Fibroblast of the aortic adventitia (primary cell): Measurements from ENCODE around the gene SACM1L. TPM values are rescaled to one million over a fixed set of nuclear protein-coding genes. Genes with fewer than 3 reads are reported as not detected.

Experiments
- DNase-seq: peaks from one replicate; pipeline ENCODE4 v3.0.0-alpha.2; 2010; ENCODE audit warnings: low read depth
- H3K4me3 ChIP-seq: 2 replicates; pipeline ENCODE4 v1.5.1; 2011; ENCODE audit warnings: low read depth, mild to moderate bottlenecking, control low read depth, low read length, moderate library complexity
- small RNA-seq: library from RNA; depleted of rRNA; stranded (forward); fragments of <200 nt; gene quantifications from one replicate; pipeline ENCODE3, GENCODE V24; 2012
- total RNA-seq: library from RNA; depleted of rRNA; stranded (reverse); fragments of >200 nt; gene quantifications from 2 replicates; pipeline ENCODE4 v1.2.3, GENCODE V29; 2012; ENCODE audit warnings: low replicate concordance
- TF ChIP-seq, protein P1 (sequence below): IDR thresholded peaks from 2 replicates; pipeline ENCODE4 v1.5.1; 2011; ENCODE audit warnings: mild to moderate bottlenecking, low read length, control low read depth, inconsistent platforms; ENCODE audit not compliant: insufficient read depth

Gene SACM1L
- total RNA-seq, 1 donor, result 30.7 TPM

DNA sequence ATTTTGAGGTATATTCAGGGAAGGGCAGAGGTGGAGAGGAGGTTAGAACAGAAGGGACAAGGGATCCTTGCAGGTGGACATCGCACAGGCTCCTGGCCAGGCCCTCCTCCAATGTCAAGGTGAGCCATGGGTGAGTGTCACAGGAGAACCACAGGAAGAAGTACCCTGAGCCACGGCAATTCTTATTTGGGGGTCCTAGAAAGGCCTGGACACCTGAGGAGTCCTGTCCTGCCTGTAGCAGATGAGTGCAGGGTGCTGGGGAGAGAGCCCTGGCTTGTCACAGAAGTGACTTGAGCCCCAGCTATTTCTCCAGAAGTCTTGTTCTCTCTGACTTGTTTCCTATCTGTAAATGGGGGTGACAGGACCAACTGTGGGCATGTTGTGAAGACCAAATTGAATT, 102.8 kb downstream of the SACM1L start:
- TF ChIP-seq, protein P1, sequence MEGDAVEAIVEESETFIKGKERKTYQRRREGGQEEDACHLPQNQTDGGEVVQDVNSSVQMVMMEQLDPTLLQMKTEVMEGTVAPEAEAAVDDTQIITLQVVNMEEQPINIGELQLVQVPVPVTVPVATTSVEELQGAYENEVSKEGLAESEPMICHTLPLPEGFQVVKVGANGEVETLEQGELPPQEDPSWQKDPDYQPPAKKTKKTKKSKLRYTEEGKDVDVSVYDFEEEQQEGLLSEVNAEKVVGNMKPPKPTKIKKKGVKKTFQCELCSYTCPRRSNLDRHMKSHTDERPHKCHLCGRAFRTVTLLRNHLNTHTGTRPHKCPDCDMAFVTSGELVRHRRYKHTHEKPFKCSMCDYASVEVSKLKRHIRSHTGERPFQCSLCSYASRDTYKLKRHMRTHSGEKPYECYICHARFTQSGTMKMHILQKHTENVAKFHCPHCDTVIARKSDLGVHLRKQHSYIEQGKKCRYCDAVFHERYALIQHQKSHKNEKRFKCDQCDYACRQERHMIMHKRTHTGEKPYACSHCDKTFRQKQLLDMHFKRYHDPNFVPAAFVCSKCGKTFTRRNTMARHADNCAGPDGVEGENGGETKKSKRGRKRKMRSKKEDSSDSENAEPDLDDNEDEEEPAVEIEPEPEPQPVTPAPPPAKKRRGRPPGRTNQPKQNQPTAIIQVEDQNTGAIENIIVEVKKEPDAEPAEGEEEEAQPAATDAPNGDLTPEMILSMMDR, result no peak

DNA sequence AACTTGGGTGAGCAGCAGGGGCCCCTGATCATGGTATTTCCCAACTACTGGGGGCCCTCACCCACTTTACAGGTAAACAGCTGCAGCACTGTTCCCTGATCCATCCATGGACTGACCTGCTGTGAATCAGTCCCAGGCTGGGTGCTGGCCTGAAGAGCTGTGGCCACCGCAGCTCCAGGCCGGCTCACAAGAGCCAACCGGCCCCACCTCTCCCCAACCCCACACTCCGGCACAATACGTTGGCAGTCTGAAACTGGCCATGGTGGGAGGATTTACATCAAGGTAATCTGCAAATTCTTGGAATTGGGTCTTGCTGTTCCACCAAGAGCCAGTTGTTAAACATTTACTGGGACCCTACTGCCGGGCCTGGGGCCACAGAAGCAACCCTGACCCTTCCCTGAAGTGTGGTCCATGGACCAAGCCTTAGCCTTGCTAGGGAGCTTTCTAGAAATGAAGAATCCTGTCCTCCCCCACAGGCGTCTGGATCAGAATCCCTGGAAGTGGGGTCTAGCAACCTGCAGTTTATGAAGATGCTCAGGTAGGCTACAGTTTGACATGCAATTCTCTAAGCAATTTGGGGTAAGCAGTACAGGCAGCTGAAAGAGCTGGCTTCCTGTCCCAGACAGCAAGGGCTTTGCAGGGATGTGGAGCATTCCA, 103.4 kb downstream of the SACM1L start:
- H3K4me3 ChIP-seq, result no peak overlapping the region
- DNase-seq, result no peak
- TF ChIP-seq, protein P1, result no peak

More for the DNA sequence above, 102.8 kb downstream of the SACM1L start:
- DNase-seq, result no peak
- no peak overlapping the region for H3K4me3 ChIP-seq

DNA sequence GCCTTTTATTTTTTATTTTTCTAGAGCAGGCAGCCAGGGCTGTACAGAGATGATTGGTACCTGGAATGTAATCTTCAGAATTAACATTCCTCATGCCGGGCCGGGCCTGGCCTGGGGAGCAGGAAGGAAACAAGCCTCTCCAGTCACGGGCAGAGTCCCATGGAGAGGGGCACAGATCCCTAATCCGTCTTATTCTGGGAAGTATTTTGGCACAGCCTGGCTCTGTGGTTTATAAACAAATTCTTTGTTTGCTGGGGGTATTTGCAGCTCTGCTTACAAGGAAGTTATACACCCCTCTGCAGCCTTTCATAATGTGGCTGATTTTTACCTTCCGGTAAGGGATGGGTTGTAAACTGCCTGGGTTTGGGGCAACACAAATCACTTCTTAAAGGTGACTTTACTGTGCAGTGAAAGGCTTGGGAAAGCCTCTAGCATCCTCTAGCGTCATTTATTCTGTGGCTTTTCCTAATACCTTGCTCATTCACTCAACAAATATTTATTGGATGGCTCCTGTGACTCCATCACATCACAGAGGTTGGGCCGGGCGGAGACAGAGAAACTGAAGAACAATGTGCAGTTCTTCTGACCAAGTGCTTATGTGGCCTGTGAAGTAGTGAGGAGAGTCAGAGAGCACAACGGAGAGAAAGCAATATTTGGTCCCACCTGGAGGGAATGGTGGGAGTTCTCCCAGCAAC, 104.4 kb downstream of the SACM1L start:
- DNase-seq, result no peak
- H3K4me3 ChIP-seq, result no peak overlapping the region
- TF ChIP-seq, protein P1, result no peak

DNA sequence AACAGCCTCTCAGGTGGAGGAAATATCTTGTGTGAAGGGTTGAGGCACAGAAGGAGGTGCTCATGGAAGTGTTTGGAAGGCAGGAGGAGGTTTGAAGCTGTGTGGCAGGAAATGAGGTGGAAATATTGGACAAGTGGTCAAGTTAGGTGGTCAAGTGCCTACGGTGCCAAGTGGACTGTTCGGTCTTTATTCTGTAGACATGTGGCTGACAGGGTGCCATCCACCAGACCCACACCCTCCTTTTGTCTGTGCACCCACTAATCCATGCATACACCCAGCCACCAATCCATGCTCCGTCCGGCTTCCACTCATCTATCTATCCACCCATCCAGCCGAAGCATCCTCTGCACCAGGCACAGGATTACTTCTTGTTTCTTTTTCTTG, 105.0 kb downstream of the SACM1L start:
- DNase-seq, result no peak
- TF ChIP-seq, protein P1, result no peak
- H3K4me3 ChIP-seq, result no peak overlapping the region

DNA sequence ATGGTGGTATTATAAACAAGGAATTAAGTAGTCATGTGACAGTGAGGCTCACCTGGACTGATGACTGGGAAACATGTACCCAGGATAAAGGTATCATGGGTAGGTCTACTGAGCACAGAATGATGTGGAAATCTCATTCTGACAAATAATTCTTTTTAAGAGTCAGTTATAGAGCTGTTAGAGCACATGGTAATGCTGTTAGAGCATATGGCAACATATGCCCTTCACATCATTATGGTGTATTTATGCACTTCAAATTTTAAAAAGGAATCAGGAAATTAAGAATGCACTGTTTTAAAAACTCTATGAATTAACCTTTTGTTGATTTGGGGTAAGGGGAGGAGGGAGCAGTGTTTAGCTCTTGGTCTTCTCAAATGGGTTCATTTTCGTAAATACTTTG, 105.5 kb downstream of the SACM1L start:
- no peak for DNase-seq
- no peak overlapping the region for H3K4me3 ChIP-seq
- TF ChIP-seq, protein P1, result no peak

Small RNAs within 50 kb of the gene (small RNA-seq; reads per million reads assigned to genes)
- gene RN7SL145P, result not detected

Other genes with a start within 250 kb of the SACM1L start
- 10.6 and 18.8 TPM in 2 replicates for gene LIMD1, start 94.6 kb upstream of the SACM1L start, total RNA-seq
- gene SLC6A20, start 107.1 kb downstream of the SACM1L start, total RNA-seq, result not detected in 2 replicates
- gene LZTFL1, start 152.7 kb downstream of the SACM1L start, total RNA-seq, result 11.4 and 24.1 TPM in 2 replicates
- not detected in 2 replicates for gene CCR9, start 197.1 kb downstream of the SACM1L start, total RNA-seq